ENCODE results near the gene CCDC83. TPM values are rescaled to one million over a fixed set of nuclear protein-coding genes. Genes with fewer than 3 reads are reported as not detected.

CCDC83 gene
- total and polyA plus RNA-seq, 4 donors = not detected

DNA sequence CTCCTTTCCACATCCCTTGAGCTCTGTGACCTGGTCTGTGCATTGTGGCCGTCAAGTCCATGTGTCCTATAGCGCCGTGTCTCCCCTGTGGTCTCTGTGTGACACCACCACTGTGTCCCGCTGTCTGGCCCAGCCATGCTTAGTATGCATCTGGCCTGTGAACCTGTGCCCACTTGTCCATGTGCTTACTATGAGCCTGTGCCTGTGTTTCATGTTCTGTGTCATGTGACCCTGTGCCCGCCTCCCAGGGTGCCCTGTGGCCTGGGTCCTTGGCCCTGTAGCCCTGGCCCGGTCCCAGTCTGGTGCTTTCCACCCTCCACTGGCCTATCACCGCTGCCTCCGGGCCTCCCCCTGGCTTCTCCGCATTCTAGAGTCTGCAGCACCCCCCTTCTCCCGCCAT is 80.6 kb downstream of the CCDC83 start:
- peaks cover 0 to 2% (median 0%) of the 10 kb centered on the region in 5 donors for H3K4me1 ChIP-seq (ENCODE audit: control insufficient read depth in 5 of 5, insufficient read depth in 5 of 5, low read length in 5 of 5)
- H3K9ac ChIP-seq (ENCODE audit: insufficient read depth in 1 of 2, low read length in 2 of 2) = no peak overlapping the region
- ATAC-seq (ENCODE audit: insufficient read depth, low FRiP score) (no peak), DNase-seq (no peak)
- TF ChIP-seq, protein P1, sequence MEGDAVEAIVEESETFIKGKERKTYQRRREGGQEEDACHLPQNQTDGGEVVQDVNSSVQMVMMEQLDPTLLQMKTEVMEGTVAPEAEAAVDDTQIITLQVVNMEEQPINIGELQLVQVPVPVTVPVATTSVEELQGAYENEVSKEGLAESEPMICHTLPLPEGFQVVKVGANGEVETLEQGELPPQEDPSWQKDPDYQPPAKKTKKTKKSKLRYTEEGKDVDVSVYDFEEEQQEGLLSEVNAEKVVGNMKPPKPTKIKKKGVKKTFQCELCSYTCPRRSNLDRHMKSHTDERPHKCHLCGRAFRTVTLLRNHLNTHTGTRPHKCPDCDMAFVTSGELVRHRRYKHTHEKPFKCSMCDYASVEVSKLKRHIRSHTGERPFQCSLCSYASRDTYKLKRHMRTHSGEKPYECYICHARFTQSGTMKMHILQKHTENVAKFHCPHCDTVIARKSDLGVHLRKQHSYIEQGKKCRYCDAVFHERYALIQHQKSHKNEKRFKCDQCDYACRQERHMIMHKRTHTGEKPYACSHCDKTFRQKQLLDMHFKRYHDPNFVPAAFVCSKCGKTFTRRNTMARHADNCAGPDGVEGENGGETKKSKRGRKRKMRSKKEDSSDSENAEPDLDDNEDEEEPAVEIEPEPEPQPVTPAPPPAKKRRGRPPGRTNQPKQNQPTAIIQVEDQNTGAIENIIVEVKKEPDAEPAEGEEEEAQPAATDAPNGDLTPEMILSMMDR (IDR thresholded peaks at IDR 0.05; ENCODE audit: control extremely low read depth, extremely low read depth) = no peak
- no peaks in the 10 kb centered on the region for H3K27me3 ChIP-seq (ENCODE audit: control insufficient read depth in 3 of 3, insufficient read depth in 3 of 3, low read length in 2 of 3)
- WGBS, 2 donors = 97 to 99% methylated on average over 10 of the region's 10 CpGs
- no peak overlapping the region for H3K27ac ChIP-seq (ENCODE audit: low read depth in 1 of 2, low read length in 1 of 2)
- H3K4me3 ChIP-seq = no peak overlapping the region
- H3K9me3 ChIP-seq (ENCODE audit: control insufficient read depth in 4 of 4, insufficient read depth in 3 of 4, low read length in 3 of 4) = peaks cover 0 to 3% (median 0%) of the 10 kb centered on the region in 4 donors
- no peaks in the 10 kb centered on the region for H3K36me3 ChIP-seq (ENCODE audit: control insufficient read depth in 4 of 4, insufficient read depth in 4 of 4, low read length in 4 of 4)

- ATAC-seq (ENCODE audit: insufficient read depth, low FRiP score) = no peak
- H3K4me1 ChIP-seq (ENCODE audit: control insufficient read depth in 5 of 5, insufficient read depth in 5 of 5, low read length in 5 of 5) = peaks cover 0 to 2% (median 0%) of the 10 kb centered on the region in 5 donors
- no peak for DNase-seq
- no peak overlapping the region for H3K27ac ChIP-seq (ENCODE audit: low read depth in 1 of 2, low read length in 1 of 2)
- TF ChIP-seq, protein P1 (IDR thresholded peaks at IDR 0.05; ENCODE audit: control extremely low read depth, extremely low read depth) = no peak
- no peaks in the 10 kb centered on the region for H3K36me3 ChIP-seq (ENCODE audit: control insufficient read depth in 4 of 4, insufficient read depth in 4 of 4, low read length in 4 of 4)
- no peaks in the 10 kb centered on the region for H3K27me3 ChIP-seq (ENCODE audit: control insufficient read depth in 3 of 3, insufficient read depth in 3 of 3, low read length in 2 of 3)
- no peak overlapping the region for H3K4me3 ChIP-seq
- no peak overlapping the region for H3K9ac ChIP-seq (ENCODE audit: insufficient read depth in 1 of 2, low read length in 2 of 2)
- no peaks in the 10 kb centered on the region for H3K9me3 ChIP-seq (ENCODE audit: control insufficient read depth in 4 of 4, insufficient read depth in 3 of 4, low read length in 3 of 4)
- 92 to 98% methylated on average over 1 of the region's 1 CpG for WGBS, 2 donors
These were observed 82.7 kb downstream of the CCDC83 start for GRCh38 chr11:85937835-85938234.

GRCh38 chr11:85939099-85940015 is 84.2 kb downstream of the CCDC83 start:
- ATAC-seq (ENCODE audit: insufficient read depth, low FRiP score) (no peak), DNase-seq (no peak)
- H3K36me3 ChIP-seq (ENCODE audit: control insufficient read depth in 4 of 4, insufficient read depth in 4 of 4, low read length in 4 of 4) = no peaks in the 10 kb centered on the region
- peaks cover 0 to 2% (median 0%) of the 10 kb centered on the region in 5 donors for H3K4me1 ChIP-seq (ENCODE audit: control insufficient read depth in 5 of 5, insufficient read depth in 5 of 5, low read length in 5 of 5)
- TF ChIP-seq, protein P1 (IDR thresholded peaks at IDR 0.05; ENCODE audit: control extremely low read depth, extremely low read depth) = no peak
- H3K9ac ChIP-seq (ENCODE audit: insufficient read depth in 1 of 2, low read length in 2 of 2) = no peak overlapping the region
- H3K27me3 ChIP-seq (ENCODE audit: control insufficient read depth in 3 of 3, insufficient read depth in 3 of 3, low read length in 2 of 3) = no peaks in the 10 kb centered on the region
- H3K9me3 ChIP-seq (ENCODE audit: control insufficient read depth in 4 of 4, insufficient read depth in 3 of 4, low read length in 3 of 4) = no peaks in the 10 kb centered on the region
- no peak overlapping the region for H3K4me3 ChIP-seq
- H3K27ac ChIP-seq (ENCODE audit: low read depth in 1 of 2, low read length in 1 of 2) = no peak overlapping the region
- 80 to 89% methylated on average over 4 of the region's 4 CpGs for WGBS, 2 donors

All from lung (tissue), 12 donors.